Endothelial cell of umbilical vein (primary cell): ENCODE data around the gene FGD6. TPM values are rescaled to one million over a fixed set of nuclear protein-coding genes. Genes with fewer than 3 reads are reported as not detected.

ENCODE experiments used
- BruUV-seq: library from RNA; stranded (reverse); fragments of 400-500 nt; replicated peaks from 2 replicates; lab custom pipeline; 2021; lab: Mats Ljungman, UMichigan
- CTCF ChIA-PET: fragments of 300-600, 350-600 bp; sonication (Branson Sonifier 250); formaldehyde crosslinking; loops from one replicate; lab custom pipeline; 2021; ENCODE audit warnings: antibody characterized with exemption, inconsistent platforms; lab: Charles Lee
- POLR2A ChIA-PET: fragments of 300-600, 350-600 bp; sonication (Branson Sonifier 250); formaldehyde crosslinking; loops from one replicate; lab custom pipeline; 2021; ENCODE audit warnings: antibody characterized with exemption, inconsistent platforms; lab: Charles Lee
- DNase-seq: peaks from one replicate; pipeline ENCODE4 v3.0.0-alpha.2; 2011; ENCODE audit warnings: low read depth, low spot score
- FAIRE-seq: peaks from 2 replicates; lab custom pipeline; 2011; peaks lifted over from hg19 to GRCh38; lab: Jason Lieb, UNC
- H2AFZ ChIP-seq: 2 replicates; pipeline ENCODE4 v1.6.0; 2012; ENCODE audit warnings: low read depth, low read length, control low read depth, inconsistent platforms
- H3K27ac ChIP-seq: 2 replicates; pipeline ENCODE4 v1.5.1; 2011; ENCODE audit warnings: low read depth, mild to moderate bottlenecking, control low read depth, low read length, moderate library complexity; ENCODE audit not compliant: insufficient read depth
- H3K27me3 ChIP-seq, 2 experiments: 2 replicates each; pipeline versions ENCODE4 v1.6.0 to v1.6.1; 2011; ENCODE audit warnings: low read length in 2 of 2, mixed read lengths in 1 of 2; ENCODE audit not compliant: control insufficient read depth in 2 of 2, insufficient read depth in 2 of 2
- H3K36me3 ChIP-seq, 2 experiments: 2 replicates in 1 of 2; 3 replicates in 1 of 2; pipeline ENCODE4 v1.5.1; 2011; ENCODE audit warnings: low read length in 2 of 2, mild to moderate bottlenecking in 1 of 2, moderate library complexity in 1 of 2; ENCODE audit not compliant: control insufficient read depth in 2 of 2, insufficient read depth in 2 of 2; ENCODE audit errors: extremely low read depth in 1 of 2
- H3K4me1 ChIP-seq: 3 replicates; pipeline ENCODE4 v1.5.1; 2011; ENCODE audit warnings: mild to moderate bottlenecking, low read length; ENCODE audit not compliant: control insufficient read depth, insufficient read depth; ENCODE audit errors: extremely low read depth
- H3K4me2 ChIP-seq: 2 replicates; pipeline ENCODE4 v1.6.1; 2011; ENCODE audit warnings: low read length, control low read depth, mixed read lengths; ENCODE audit not compliant: insufficient read depth
- H3K4me3 ChIP-seq, 3 experiments: fragments of 200-600 bp in 1 of 3; sonication (generic), shearing (Covaris generic) in 1 of 3; replicated peaks in 1 of 3; 2 replicates each; pipeline ENCODE4 v1.5.1; 2011 to 2016; ENCODE audit warnings: control low read depth in 3 of 3, low read length in 3 of 3, mild to moderate bottlenecking in 2 of 3, inconsistent platforms in 1 of 3, low read depth in 1 of 3, moderate library complexity in 1 of 3; ENCODE audit not compliant: insufficient read depth in 1 of 3
- H3K79me2 ChIP-seq: 2 replicates; pipeline ENCODE4 v1.6.0; 2012; ENCODE audit warnings: low read length, inconsistent platforms; ENCODE audit not compliant: control insufficient read depth, insufficient read depth
- H3K9ac ChIP-seq: replicated peaks from 2 replicates; pipeline ENCODE3; 2011; ENCODE audit warnings: low read length, control low read depth; ENCODE audit not compliant: insufficient read depth; ENCODE audit errors: extremely low read depth
- H3K9me1 ChIP-seq: replicated peaks from 3 replicates; pipeline ENCODE4 v1.6.0; 2011; ENCODE audit warnings: mild to moderate bottlenecking, low read length; ENCODE audit not compliant: control insufficient read depth, insufficient read depth; ENCODE audit errors: extremely low read depth
- H3K9me3 ChIP-seq: replicated peaks from 2 replicates; pipeline ENCODE4 v1.5.1; 2012; ENCODE audit warnings: low read length, inconsistent platforms; ENCODE audit not compliant: control insufficient read depth, insufficient read depth
- H4K20me1 ChIP-seq: replicated peaks from 2 replicates; pipeline ENCODE3; 2011; ENCODE audit warnings: mild to moderate bottlenecking, low read length; ENCODE audit not compliant: control insufficient read depth, insufficient read depth; ENCODE audit errors: extremely low read depth
- EZH2 ChIP-seq: IDR thresholded peaks from 2 replicates; pipeline ENCODE4 v1.6.1; 2012; ENCODE audit warnings: borderline replicate concordance, low read depth, mild to moderate bottlenecking, moderate library complexity, low read length, inconsistent platforms; ENCODE audit not compliant: severe bottlenecking
- FOS ChIP-seq: IDR thresholded peaks from 2 replicates; pipeline ENCODE4 v1.6.1; 2011; ENCODE audit warnings: mild to moderate bottlenecking, low read length, moderate library complexity, borderline replicate concordance; ENCODE audit not compliant: insufficient read depth
- GATA2 ChIP-seq: IDR thresholded peaks from 2 replicates; pipeline ENCODE4 v1.7.0; 2011; ENCODE audit warnings: low read depth, mild to moderate bottlenecking, moderate library complexity, mixed read lengths, low read length; ENCODE audit not compliant: insufficient read length, insufficient read depth
- JUN ChIP-seq: IDR thresholded peaks from 2 replicates; pipeline ENCODE4 v1.6.1; 2011; ENCODE audit warnings: borderline replicate concordance, low read depth; ENCODE audit not compliant: insufficient read length, insufficient read depth
- MYC ChIP-seq: IDR thresholded peaks from one replicate; pipeline ENCODE4 v1.6.1; 2011; ENCODE audit warnings: mild to moderate bottlenecking, low read depth, low read length
- POLR2A ChIP-seq: IDR thresholded peaks from 2 replicates; pipeline ENCODE4 v1.6.1; 2012; ENCODE audit warnings: low read depth, mild to moderate bottlenecking, control low read depth, low read length
- POLR2AphosphoS5 ChIP-seq: IDR thresholded peaks from 2 replicates; pipeline ENCODE4 v1.6.1; 2012; ENCODE audit warnings: low read depth, mild to moderate bottlenecking, control low read depth, low read length, moderate library complexity; ENCODE audit not compliant: insufficient read depth
- dilution Hi-C: fragments of 300-500 bp; cut with MboI; formaldehyde crosslinking; loops from one replicate; pipeline ENCODE4 v1.15.0; 2019; ENCODE audit warnings: low sequenced_read_pairs; ENCODE audit not compliant: extremely low pct_ligation_motif_present
- intact Hi-C: fragments of 100-400 bp; cut with micrococcal nuclease; formaldehyde crosslinking; loops from one replicate; pipeline ENCODE4 v1.10.0; 2022
- polyA plus RNA-seq, 4 experiments: library from polyadenylated mRNA; depleted of rRNA in 3 of 4; stranded (reverse) in 3 of 4; unstranded in 1 of 4; fragments of >200 nt; gene quantifications; 2 replicates each; pipeline versions ENCODE4 v1.2.1 to v1.2.3, GENCODE V29; 2011 to 2012; ENCODE audit warnings: missing spikeins in 1 of 4
- total RNA-seq: library from RNA; stranded (reverse); gene quantifications from 2 replicates; pipeline ENCODE4 v1.2.3, GENCODE V29; 2021
- TF ChIP-seq, protein P1 (sequence below): IDR thresholded peaks from 2 replicates; pipeline ENCODE4 v1.6.1; 2011; ENCODE audit not compliant: insufficient read depth, insufficient read length
- TF ChIP-seq, protein P2 (sequence below), 2 donors: IDR thresholded peaks; 1 replicate in 1 of 2; 2 replicates in 1 of 2; pipeline ENCODE4 v1.5.1; 2011; ENCODE audit warnings: low read length in 2 of 2, mild to moderate bottlenecking in 2 of 2, moderate library complexity in 2 of 2, control low read depth in 1 of 2, inconsistent platforms in 1 of 2, low read depth in 1 of 2; ENCODE audit not compliant: insufficient read depth in 1 of 2; ENCODE audit errors: extremely low read depth in 1 of 2

The FGD6 gene
- total and polyA plus RNA-seq, 2 donors (not counting 3 experiments of a cell fraction or from before 2014, with no cell fraction given), result 5.9 to 14.0 TPM

- no peak overlapping the region for H3K4me2 ChIP-seq
- no peak overlapping the region for H2AFZ ChIP-seq
- TF ChIP-seq FOS (no peak), EZH2 (no peak), MYC (no peak), POLR2A (no peak), JUN (no peak), GATA2 (no peak), POLR2AphosphoS5 (no peak)
- TF ChIP-seq, protein P1, sequence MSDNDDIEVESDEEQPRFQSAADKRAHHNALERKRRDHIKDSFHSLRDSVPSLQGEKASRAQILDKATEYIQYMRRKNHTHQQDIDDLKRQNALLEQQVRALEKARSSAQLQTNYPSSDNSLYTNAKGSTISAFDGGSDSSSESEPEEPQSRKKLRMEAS, result no peak
- TF ChIP-seq, protein P2, sequence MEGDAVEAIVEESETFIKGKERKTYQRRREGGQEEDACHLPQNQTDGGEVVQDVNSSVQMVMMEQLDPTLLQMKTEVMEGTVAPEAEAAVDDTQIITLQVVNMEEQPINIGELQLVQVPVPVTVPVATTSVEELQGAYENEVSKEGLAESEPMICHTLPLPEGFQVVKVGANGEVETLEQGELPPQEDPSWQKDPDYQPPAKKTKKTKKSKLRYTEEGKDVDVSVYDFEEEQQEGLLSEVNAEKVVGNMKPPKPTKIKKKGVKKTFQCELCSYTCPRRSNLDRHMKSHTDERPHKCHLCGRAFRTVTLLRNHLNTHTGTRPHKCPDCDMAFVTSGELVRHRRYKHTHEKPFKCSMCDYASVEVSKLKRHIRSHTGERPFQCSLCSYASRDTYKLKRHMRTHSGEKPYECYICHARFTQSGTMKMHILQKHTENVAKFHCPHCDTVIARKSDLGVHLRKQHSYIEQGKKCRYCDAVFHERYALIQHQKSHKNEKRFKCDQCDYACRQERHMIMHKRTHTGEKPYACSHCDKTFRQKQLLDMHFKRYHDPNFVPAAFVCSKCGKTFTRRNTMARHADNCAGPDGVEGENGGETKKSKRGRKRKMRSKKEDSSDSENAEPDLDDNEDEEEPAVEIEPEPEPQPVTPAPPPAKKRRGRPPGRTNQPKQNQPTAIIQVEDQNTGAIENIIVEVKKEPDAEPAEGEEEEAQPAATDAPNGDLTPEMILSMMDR (IDR thresholded peaks at IDR 0.05; ENCODE audit: extremely low read depth in 1 of 2, insufficient read depth in 1 of 2, low read depth in 1 of 2, low read length in 2 of 2), result no peak
- no peaks in the 10 kb centered on the region for H3K27me3 ChIP-seq
- H3K36me3 ChIP-seq, result no peaks in the 10 kb centered on the region
- intact Hi-C loops (no loop called here), dilution Hi-C loops (no loop called here)
- H3K9me1 ChIP-seq, result no peaks in the 10 kb centered on the region
- no peak overlapping the region for H3K4me3 ChIP-seq
- no peak overlapping the region for H3K9ac ChIP-seq
- FAIRE-seq (no peak), DNase-seq (no peak)
- no peaks in the 10 kb centered on the region for H3K4me1 ChIP-seq
- BruUV-seq, result no TSS peak
- ChIA-PET CTCF (interaction anchor here (0.8 kb wide), 1 partner anchor 9 kb away, joined by 3 read pairs; no protein-coding TSS in a partner anchor), POLR2A (interaction anchor here (0.6 kb wide), 1 partner anchor 41 kb away, joined by 3 read pairs; no protein-coding TSS in a partner anchor)
- H4K20me1 ChIP-seq, result no peaks in the 10 kb centered on the region
- H3K27ac ChIP-seq, result no peak overlapping the region
- H3K79me2 ChIP-seq, result no peaks in the 10 kb centered on the region
- H3K9me3 ChIP-seq, result no peaks in the 10 kb centered on the region
Observed at GRCh38 chr12:95184121-95184520, 33.1 kb downstream of the FGD6 start.
